ENCODE results near the gene MAST3. TPM values are rescaled to one million over a fixed set of nuclear protein-coding genes. Genes with fewer than 3 reads are reported as not detected.

Gene MAST3
- polyA plus RNA-seq, 1 donor = 27.9 TPM

DNA sequence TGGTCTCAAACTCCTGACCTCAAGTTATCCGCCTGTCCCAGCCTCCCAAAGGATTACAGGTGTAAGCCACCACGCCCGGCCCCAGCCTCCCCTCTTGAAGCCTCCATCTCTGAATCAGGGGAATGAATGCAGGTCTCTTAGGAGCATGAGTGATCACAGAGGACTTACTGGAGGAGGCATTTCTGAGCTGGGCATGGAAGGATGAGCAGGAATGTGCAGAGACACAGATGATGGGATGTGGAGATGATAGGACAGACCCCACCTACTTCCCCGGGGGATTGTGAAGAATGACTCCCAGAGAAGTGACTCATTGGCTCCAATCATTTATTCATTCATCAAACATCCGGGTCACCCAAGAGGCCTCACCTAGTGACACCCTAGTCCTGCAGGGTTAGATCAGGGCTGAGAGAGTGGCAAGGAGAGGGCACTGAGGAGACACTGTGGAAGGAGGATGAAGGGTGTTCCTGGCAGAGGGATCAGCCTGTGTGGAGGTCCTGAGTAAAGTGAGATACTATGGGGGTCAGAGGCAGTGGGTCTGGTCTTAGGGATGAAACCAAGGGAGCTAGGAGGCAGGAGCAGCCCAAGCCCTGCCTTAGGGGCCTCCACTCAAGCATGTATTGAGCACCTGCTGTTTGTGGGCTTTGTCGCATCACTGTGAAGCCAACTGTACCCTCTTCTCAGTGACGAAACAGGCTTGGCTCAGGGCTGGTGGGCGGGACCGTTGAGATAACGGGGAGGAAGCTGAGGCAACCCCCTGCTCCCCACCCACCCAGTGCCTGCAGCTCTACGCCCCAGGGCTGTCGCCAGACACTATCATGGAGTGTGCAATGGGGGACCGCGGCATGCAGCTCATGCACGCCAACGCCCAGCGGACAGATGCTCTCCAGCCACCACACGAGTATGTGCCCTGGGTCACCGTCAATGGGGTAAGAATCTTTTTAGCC is 79.1 kb downstream of the MAST3 start:
- peaks cover 23% of the 10 kb centered on the region for H3K4me1 ChIP-seq (ENCODE audit: control insufficient read depth, insufficient read depth, low read length)
- H3K9me3 ChIP-seq (ENCODE audit: control insufficient read depth, low read depth, low read length) = no peaks in the 10 kb centered on the region
- DNase-seq = no peak
- no peak overlapping the region for H3K4me3 ChIP-seq (ENCODE audit: low read length)
- peaks cover 4% of the 10 kb centered on the region for H3K27me3 ChIP-seq (ENCODE audit: control insufficient read depth, insufficient read depth, low read length)
- H3K36me3 ChIP-seq (ENCODE audit: control insufficient read depth, insufficient read depth, low read length) = peaks cover 31% of the 10 kb centered on the region
- H3K27ac ChIP-seq (ENCODE audit: low read length) = no peak overlapping the region
- no CpG with 5 or more reads among the region's 19 CpGs for WGBS (ENCODE audit: insufficient coverage, low lambda C conversion rate)

DNA sequence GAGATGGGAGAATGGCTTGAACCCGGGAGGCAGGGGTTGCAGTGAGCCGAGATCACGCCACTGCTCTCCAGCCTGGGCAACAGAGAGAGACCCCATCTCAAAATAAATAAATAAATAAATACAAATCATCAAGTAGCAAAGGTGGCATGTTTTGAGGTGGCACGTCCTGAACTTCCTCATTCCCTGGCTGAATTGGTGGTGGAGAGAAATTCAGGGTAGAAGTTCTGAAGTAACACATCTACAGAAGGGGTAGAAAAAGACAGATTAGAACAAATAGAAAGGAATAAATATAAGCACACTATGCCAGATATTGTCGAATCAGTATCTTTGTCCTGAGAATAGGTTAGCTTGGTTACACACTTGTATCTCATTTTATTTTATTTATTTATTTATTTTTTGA is 82.4 kb downstream of the MAST3 start:
- Histone ChIP-seq H3K36me3 (ENCODE audit: control insufficient read depth, insufficient read depth, low read length) (peaks cover 30% of the 10 kb centered on the region), H3K27me3 (ENCODE audit: control insufficient read depth, insufficient read depth, low read length) (no peaks in the 10 kb centered on the region), H3K9me3 (ENCODE audit: control insufficient read depth, low read depth, low read length) (no peaks in the 10 kb centered on the region), H3K4me1 (ENCODE audit: control insufficient read depth, insufficient read depth, low read length) (peaks cover 11% of the 10 kb centered on the region), H3K4me3 (ENCODE audit: low read length) (no peak overlapping the region), H3K27ac (ENCODE audit: low read length) (no peak overlapping the region)
- no peak for DNase-seq
- WGBS (ENCODE audit: insufficient coverage, low lambda C conversion rate) = no CpG with 5 or more reads among the region's 5 CpGs

DNA sequence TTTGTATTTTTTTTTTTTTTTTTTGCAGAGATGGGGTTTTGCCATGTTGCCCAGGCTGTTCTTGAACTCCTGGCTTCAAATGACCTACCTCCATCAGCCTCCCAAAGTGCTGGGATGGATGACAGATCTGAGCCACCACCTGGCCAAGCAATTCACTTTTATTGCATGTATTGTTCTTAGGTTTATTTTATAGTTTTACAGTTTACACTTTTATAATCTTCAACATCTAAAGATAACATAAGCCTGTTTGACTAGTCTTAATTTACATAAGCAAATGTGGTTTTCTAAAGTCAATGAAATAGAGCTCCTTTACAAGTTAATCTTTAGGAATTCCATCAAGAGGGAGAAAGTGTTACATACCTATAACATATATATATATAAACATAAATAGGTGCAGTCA is 86.0 kb downstream of the MAST3 start:
- peak in 1 of 2 donors; percentile 40 for DNase-seq
- no peak overlapping the region for H3K4me3 ChIP-seq (ENCODE audit: low read length)
- no peaks in the 10 kb centered on the region for H3K27me3 ChIP-seq (ENCODE audit: control insufficient read depth, insufficient read depth, low read length)
- peaks cover under 1% of the 10 kb centered on the region for H3K36me3 ChIP-seq (ENCODE audit: control insufficient read depth, insufficient read depth, low read length)
- H3K27ac ChIP-seq (ENCODE audit: low read length) = no peak overlapping the region
- H3K9me3 ChIP-seq (ENCODE audit: control insufficient read depth, low read depth, low read length) = no peaks in the 10 kb centered on the region
- peaks cover 4% of the 10 kb centered on the region for H3K4me1 ChIP-seq (ENCODE audit: control insufficient read depth, insufficient read depth, low read length)

DNA sequence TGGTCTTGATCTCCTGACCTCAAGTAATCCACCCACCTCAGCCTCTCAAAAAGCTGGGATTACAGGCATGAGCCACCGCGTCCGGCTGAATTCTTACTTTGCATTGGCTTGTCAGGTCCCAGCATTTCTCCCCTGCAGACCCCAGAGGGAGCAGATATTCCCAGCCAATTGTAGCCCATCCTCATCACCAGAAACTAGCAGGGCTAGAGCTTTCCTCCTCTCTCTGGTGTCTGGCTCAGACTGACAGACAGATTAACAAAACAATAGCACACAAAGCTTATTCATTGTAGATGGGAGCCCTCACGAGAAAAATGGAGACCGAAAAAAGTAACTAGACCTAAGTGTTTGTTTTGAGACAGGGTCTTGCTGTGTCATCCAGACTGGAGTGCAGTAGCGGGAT is 88.0 kb downstream of the MAST3 start:
- no CpG with 5 or more reads among the region's 6 CpGs for WGBS (ENCODE audit: insufficient coverage, low lambda C conversion rate)
- Histone ChIP-seq H3K4me3 (ENCODE audit: low read length) (no peak overlapping the region), H3K27me3 (ENCODE audit: control insufficient read depth, insufficient read depth, low read length) (no peaks in the 10 kb centered on the region), H3K36me3 (ENCODE audit: control insufficient read depth, insufficient read depth, low read length) (no peaks in the 10 kb centered on the region), H3K4me1 (ENCODE audit: control insufficient read depth, insufficient read depth, low read length) (peaks cover 4% of the 10 kb centered on the region), H3K27ac (ENCODE audit: low read length) (no peak overlapping the region), H3K9me3 (ENCODE audit: control insufficient read depth, low read depth, low read length) (no peaks in the 10 kb centered on the region)
- no peak for DNase-seq

DNA sequence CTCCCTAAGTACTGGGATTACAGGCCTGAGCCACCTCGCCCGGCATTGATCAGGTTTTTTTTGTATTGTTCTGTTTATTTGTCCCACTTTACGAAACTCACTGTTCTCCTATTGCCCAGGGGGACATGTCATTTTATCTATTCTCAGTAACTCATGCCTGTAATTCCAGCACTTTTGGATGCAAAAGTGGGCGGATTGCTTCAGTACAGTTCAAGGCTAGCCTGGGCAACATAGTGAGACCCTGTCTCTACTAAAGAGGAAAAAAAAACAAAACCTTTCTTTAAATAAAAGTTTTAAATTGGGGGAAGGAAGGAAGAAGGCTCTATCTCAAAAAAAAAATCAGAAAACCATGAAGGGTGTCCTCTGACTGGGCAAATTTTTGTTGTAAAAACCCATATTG is 92.7 kb downstream of the MAST3 start:
- H3K36me3 ChIP-seq (ENCODE audit: control insufficient read depth, insufficient read depth, low read length) = no peaks in the 10 kb centered on the region
- peaks cover 11% of the 10 kb centered on the region for H3K4me1 ChIP-seq (ENCODE audit: control insufficient read depth, insufficient read depth, low read length)
- DNase-seq = no peak
- 100% methylated on average over 1 of the region's 4 CpGs for WGBS (ENCODE audit: insufficient coverage, low lambda C conversion rate)
- H3K27me3 ChIP-seq (ENCODE audit: control insufficient read depth, insufficient read depth, low read length) = no peaks in the 10 kb centered on the region
- H3K9me3 ChIP-seq (ENCODE audit: control insufficient read depth, low read depth, low read length) = no peaks in the 10 kb centered on the region
- H3K4me3 ChIP-seq (ENCODE audit: low read length) = no peak overlapping the region
- no peak overlapping the region for H3K27ac ChIP-seq (ENCODE audit: low read length)

DNA sequence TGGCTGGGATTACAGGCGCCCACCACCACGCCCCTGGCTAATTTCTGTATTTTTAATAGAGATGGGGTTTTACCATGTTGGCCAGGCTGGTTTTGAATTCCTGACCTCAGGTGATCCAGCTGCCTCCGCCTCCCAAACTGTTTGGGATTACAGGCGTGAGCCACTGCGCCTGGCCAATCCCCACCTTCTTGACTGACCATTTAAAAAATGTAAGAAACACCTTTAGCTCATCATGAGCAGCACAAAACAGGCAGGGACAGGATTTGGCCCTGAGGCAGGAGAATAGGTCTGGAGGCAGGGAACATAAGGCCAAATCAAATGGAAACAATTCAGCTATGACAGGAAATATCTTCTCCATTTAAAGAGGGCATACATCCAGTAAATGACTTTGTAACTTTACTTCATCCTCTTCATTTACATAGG is 94.1 kb downstream of the MAST3 start:
- H3K4me3 ChIP-seq (ENCODE audit: low read length) = no peak overlapping the region
- H3K27ac ChIP-seq (ENCODE audit: low read length) = peak overlapping the region; percentile 91
- peaks cover 11% of the 10 kb centered on the region for H3K4me1 ChIP-seq (ENCODE audit: control insufficient read depth, insufficient read depth, low read length)
- H3K27me3 ChIP-seq (ENCODE audit: control insufficient read depth, insufficient read depth, low read length) = no peaks in the 10 kb centered on the region
- H3K9me3 ChIP-seq (ENCODE audit: control insufficient read depth, low read depth, low read length) = no peaks in the 10 kb centered on the region
- H3K36me3 ChIP-seq (ENCODE audit: control insufficient read depth, insufficient read depth, low read length) = peaks cover 9% of the 10 kb centered on the region
- no peak for DNase-seq
- no CpG with 5 or more reads among the region's 5 CpGs for WGBS (ENCODE audit: insufficient coverage, low lambda C conversion rate)

DNA sequence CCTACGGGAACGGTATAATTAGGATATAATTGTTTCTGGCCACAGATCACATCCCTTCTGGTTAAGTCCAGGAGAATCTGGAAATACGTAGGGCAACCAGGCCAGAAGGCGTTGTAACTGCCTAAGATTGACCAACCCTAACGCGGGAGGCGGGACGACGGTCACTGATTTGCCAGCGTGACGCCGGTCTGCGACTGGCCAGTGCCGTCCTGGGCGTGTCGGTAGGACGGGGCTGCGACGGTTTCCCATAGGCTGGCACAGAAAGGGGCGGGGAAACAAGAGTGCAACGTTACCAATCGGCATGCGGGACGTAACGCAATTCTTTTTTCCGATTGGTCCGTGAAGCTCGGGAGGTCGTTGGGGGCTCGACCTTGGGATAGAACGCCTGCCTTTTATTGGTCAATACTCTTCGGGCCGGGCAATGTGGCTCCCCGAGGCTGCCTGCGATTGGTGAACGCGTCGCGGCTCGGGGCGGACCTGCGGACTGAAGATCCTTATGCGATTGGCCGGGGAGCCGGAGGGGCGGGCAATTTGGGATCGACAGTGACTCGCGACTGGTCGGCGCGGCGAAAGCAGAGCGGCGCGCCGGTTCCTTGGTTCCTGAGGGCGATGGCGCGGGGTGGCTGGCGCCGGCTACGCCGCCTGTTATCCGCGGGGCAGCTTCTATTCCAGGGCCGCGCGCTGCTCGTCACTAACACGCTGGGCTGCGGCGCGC is 95.3 kb downstream of the MAST3 start, which contains the start of gene MPV17L2:
TSS of gene MPV17L2 (plus strand) at position 546 of the 715 bp plus-strand sequence. CDS start at position 610, 64 bp downstream.
- Histone ChIP-seq H3K36me3 (ENCODE audit: control insufficient read depth, insufficient read depth, low read length) (peaks cover 14% of the 10 kb centered on the region), H3K4me1 (ENCODE audit: control insufficient read depth, insufficient read depth, low read length) (peaks cover 11% of the 10 kb centered on the region), H3K4me3 (ENCODE audit: low read length) (peak within 1 kb of the TSS; percentile 73), H3K9me3 (ENCODE audit: control insufficient read depth, low read depth, low read length) (no peaks in the 10 kb centered on the region), H3K27ac (ENCODE audit: low read length) (peak within 1 kb of the TSS; percentile 91), H3K27me3 (ENCODE audit: control insufficient read depth, insufficient read depth, low read length) (no peaks in the 10 kb centered on the region)
- WGBS (ENCODE audit: insufficient coverage, low lambda C conversion rate) = no CpG with 5 or more reads among the region's 74 CpGs
- peak; percentile 100 for DNase-seq

DNA sequence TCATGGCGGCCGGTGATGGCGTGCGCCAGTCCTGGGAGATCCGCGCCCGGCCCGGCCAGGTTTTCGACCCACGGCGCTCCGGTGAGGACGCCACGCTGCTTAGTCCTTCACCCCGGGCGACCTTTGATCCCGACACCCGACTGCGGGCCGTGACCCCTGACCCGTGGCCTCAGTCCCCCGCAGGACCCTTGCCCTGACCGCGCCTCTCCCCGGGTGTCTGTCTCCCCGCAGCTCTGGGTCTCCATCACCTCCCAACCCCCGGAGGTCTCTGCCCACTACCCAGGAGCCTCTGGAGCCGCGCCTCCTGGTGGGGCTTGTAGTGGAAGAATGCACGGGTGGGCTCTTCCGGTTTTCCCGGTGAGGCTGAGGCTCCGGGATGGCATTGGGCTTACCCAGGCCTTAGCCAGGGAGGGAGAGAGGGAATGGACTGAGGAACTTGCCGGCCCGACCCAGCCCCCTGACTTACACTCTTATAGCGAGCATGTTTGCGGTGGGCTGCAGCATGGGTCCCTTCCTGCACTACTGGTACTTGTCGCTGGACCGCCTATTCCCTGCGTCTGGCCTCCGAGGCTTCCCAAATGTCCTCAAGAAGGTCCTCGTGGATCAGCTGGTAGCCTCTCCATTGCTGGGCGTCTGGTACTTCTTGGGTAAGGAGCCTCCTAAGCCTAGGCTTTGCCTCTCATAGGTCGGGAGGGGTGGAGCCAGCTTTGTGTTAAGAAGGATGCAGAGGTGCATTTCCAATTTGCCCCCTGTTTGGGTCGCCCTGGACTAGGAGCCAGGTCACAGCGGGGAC is 96.0 kb downstream of the MAST3 start:
- peak overlapping the region; percentile 73 for H3K4me3 ChIP-seq (ENCODE audit: low read length)
- DNase-seq = peak in 1 of 2 donors; percentile 28
- peaks cover 16% of the 10 kb centered on the region for H3K36me3 ChIP-seq (ENCODE audit: control insufficient read depth, insufficient read depth, low read length)
- WGBS (ENCODE audit: insufficient coverage, low lambda C conversion rate) = no CpG with 5 or more reads among the region's 46 CpGs
- H3K27ac ChIP-seq (ENCODE audit: low read length) = peak overlapping the region; percentile 52
- peaks cover 11% of the 10 kb centered on the region for H3K4me1 ChIP-seq (ENCODE audit: control insufficient read depth, insufficient read depth, low read length)
- no peaks in the 10 kb centered on the region for H3K9me3 ChIP-seq (ENCODE audit: control insufficient read depth, low read depth, low read length)
- no peaks in the 10 kb centered on the region for H3K27me3 ChIP-seq (ENCODE audit: control insufficient read depth, insufficient read depth, low read length)

DNA sequence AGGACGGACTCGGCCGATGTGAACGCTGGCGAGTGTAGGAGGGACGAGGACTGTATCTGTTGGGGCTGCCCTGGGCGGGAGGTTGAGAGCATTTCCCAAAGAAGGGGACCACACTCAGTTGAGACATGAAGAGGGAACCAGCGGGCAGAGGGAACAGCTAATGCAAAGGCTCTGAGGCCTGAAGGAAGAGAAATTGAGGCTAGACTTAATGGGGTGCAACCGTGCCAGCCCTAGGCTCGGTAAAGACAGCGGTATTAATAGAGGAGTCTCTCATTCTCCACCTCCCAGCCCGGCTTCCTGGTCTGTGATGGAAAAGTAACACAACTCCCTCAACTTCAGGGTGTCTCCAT is 96.6 kb downstream of the MAST3 start:
- Histone ChIP-seq H3K4me3 (ENCODE audit: low read length) (no peak overlapping the region), H3K9me3 (ENCODE audit: control insufficient read depth, low read depth, low read length) (no peaks in the 10 kb centered on the region), H3K4me1 (ENCODE audit: control insufficient read depth, insufficient read depth, low read length) (peaks cover 11% of the 10 kb centered on the region), H3K27ac (ENCODE audit: low read length) (no peak overlapping the region), H3K27me3 (ENCODE audit: control insufficient read depth, insufficient read depth, low read length) (no peaks in the 10 kb centered on the region), H3K36me3 (ENCODE audit: control insufficient read depth, insufficient read depth, low read length) (peaks cover 17% of the 10 kb centered on the region)
- no CpG with 5 or more reads among the region's 12 CpGs for WGBS (ENCODE audit: insufficient coverage, low lambda C conversion rate)
- DNase-seq = no peak
